Measurements from ENCODE around the gene ING1.
A peak's percentile ranks its signal among the peaks of the same experiment; 100 is the strongest.
"Not testable (repeated sequence)": the region's sequence is repeated elsewhere in the genome, so short reads cannot be mapped to it uniquely, and the experiment has no call there.

The ING1 gene, protein sequence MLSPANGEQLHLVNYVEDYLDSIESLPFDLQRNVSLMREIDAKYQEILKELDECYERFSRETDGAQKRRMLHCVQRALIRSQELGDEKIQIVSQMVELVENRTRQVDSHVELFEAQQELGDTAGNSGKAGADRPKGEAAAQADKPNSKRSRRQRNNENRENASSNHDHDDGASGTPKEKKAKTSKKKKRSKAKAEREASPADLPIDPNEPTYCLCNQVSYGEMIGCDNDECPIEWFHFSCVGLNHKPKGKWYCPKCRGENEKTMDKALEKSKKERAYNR

DNA sequence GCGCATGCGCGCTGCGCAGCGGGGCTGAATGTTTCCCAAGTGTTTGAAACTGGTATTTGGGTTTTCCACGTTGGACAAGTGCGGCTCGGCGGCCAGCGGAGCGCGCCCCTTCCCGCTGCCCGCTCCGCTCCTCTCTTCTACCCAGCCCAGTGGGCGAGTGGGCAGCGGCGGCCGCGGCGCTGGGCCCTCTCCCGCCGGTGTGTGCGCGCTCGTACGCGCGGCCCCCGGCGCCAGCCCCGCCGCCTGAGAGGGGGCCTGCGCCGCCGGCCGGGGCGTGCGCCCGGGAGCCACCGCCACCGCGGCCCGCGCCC is at the start of gene ING1:
Gene ING1, plus strand, starts transcription at position 59 of the 311 bp plus-strand sequence. CDS start 450 bp downstream, outside the sequence.
- peak within 1 kb of the TSS; percentile 92 for H3K27ac ChIP-seq
- TF ChIP-seq ZFX (IDR thresholded peaks at IDR 0.05), result no peak; the same call in 1 of the 2 replicates

DNA sequence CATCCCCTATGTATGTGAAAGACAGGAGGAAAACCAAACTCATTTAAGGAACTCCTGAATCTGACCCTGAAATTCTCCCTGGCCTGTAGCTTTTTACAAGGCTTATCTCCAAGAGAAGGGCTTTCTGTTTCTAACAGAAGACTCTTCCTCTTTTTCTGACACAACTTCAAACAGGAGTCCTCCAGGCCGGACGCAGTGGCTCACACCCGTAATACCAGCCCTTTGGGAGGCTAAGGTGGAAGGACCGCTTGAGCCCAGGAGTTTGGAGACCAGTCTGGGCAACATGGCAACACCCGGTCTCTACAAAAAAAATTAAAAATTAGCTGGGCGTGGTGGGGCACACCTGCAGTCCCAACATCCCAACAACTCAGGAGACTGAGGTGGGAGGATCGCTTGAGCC is 49.5 kb upstream of the ING1 start:
- TF ChIP-seq, protein P1, sequence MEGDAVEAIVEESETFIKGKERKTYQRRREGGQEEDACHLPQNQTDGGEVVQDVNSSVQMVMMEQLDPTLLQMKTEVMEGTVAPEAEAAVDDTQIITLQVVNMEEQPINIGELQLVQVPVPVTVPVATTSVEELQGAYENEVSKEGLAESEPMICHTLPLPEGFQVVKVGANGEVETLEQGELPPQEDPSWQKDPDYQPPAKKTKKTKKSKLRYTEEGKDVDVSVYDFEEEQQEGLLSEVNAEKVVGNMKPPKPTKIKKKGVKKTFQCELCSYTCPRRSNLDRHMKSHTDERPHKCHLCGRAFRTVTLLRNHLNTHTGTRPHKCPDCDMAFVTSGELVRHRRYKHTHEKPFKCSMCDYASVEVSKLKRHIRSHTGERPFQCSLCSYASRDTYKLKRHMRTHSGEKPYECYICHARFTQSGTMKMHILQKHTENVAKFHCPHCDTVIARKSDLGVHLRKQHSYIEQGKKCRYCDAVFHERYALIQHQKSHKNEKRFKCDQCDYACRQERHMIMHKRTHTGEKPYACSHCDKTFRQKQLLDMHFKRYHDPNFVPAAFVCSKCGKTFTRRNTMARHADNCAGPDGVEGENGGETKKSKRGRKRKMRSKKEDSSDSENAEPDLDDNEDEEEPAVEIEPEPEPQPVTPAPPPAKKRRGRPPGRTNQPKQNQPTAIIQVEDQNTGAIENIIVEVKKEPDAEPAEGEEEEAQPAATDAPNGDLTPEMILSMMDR (conservative IDR thresholded peaks at IDR 0.05), result no peak
- no peak for TF ChIP-seq ZFX (IDR thresholded peaks at IDR 0.05)
- H3K27ac ChIP-seq, result no peak overlapping the region

DNA sequence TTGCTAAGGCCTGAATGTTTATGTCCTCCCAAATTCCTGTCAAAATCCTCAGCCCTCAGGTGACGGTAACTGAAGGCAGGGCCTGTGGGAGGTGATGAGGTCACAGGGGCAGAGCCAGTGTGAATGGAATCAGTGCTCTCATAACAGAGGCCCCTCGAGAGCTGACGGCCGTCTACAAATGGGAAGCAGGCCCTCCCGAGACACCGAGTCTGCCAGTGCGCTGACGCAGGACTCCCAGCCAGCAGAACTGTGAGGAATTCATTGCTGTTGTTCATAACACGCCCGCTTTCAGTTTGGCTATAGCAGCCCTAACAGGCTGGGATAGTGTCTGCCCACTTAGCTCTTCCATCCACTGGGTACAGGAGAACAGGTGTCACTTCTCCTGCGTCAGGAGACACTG is 48.8 kb upstream of the ING1 start:
- no peak for TF ChIP-seq ZFX (IDR thresholded peaks at IDR 0.05)
- TF ChIP-seq, protein P1 (conservative IDR thresholded peaks at IDR 0.05), result no peak
- H3K27ac ChIP-seq, result no peak overlapping the region

DNA sequence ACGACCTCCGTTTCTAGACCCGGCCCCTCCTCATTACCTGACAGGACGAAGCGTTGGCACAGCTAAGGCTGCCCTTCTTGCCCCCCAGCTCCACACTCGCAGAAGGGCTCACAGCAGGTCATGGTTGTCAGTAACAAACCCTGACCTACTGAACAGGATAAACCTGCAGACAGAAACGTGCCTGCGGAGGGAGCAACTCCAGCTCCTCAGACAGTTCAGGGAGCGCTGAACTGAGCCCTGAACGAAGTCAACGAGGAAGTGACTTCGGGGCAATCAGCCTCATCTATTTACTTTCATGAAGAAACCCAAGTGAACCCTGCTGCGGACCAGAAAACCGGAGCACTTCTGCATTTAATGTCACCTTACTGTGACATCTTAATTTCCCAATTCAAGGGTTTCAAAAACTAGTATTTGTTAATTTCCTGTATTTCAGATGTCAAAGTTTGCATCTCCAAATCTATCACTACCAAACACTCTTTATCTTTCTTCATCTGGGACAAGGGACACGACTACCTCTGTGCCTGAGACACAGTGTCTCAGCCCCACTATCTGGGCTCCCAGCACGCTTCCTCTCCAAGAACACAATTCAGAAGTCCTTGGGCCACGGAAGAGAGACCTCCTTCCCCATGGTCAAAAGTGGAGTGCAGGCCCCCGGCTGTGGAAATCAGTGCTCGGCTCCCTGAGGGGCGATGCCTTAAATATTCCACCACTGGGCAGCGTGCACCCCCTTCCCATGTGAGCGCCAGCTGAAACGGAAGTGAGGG is 47.8 kb upstream of the ING1 start:
- no peak overlapping the region for H3K27ac ChIP-seq
- TF ChIP-seq ZFX (IDR thresholded peaks at IDR 0.05), result no peak
- TF ChIP-seq, protein P1 (conservative IDR thresholded peaks at IDR 0.05), result no peak

DNA sequence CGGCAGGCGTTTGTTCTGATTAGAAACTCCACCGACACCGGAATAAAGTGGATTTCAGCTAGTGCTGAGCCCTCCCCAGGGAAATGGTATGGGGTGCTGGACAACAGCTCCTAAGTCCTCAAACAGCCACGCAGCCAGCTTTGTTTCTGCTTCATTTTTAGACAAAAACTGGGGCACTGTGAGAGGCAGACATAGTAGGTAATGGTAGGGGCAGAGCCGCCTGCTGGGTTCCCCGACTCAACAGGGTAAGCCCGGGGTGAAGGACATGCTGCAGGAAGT is 47.3 kb upstream of the ING1 start:
- no peak overlapping the region for H3K27ac ChIP-seq
- TF ChIP-seq, protein P1 (conservative IDR thresholded peaks at IDR 0.05), result no peak
- no peak for TF ChIP-seq ZFX (IDR thresholded peaks at IDR 0.05)

DNA sequence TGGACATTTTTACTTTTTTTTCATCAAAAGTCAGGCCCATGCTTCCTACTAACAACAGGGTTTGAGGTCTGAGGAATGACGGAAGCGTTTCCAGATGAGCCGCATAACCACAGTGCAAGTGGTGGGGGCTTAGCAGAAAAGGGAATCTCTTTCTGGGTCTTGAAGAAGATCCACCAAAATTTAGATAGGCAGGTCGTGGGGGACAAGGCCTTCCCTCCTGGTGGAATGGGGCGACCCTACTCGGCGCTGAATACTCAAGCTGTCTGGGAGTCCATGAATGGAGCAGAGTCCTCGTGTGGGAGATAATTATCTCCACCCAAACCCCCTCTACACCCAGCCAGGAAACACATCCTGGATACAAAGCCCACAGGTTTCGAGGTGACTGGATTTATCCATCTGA is 44.5 kb upstream of the ING1 start:
- no peak overlapping the region for H3K27ac ChIP-seq
- TF ChIP-seq, protein P1 (conservative IDR thresholded peaks at IDR 0.05), result no peak
- TF ChIP-seq ZFX (IDR thresholded peaks at IDR 0.05), result no peak

DNA sequence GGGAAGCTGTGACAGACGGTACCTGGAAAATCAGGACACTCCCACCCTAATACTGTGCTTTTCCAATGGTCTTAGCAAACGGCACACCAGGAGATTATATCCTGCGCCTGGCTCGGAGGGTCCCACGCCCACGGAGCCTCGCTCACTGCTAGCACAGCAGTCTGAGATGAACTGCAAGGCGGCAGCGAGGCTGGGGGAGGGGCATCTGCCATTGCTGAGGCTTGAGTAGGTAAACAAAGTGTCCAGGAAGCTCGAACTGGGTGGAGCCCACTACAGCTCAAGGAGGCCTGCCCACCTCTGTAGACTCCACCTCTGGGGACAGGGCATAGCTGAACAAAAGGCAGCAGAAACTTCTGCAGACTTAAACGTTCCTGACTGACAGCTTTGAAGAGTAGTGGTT is 43.7 kb upstream of the ING1 start:
- H3K27ac ChIP-seq, result not testable (repeated sequence)

DNA sequence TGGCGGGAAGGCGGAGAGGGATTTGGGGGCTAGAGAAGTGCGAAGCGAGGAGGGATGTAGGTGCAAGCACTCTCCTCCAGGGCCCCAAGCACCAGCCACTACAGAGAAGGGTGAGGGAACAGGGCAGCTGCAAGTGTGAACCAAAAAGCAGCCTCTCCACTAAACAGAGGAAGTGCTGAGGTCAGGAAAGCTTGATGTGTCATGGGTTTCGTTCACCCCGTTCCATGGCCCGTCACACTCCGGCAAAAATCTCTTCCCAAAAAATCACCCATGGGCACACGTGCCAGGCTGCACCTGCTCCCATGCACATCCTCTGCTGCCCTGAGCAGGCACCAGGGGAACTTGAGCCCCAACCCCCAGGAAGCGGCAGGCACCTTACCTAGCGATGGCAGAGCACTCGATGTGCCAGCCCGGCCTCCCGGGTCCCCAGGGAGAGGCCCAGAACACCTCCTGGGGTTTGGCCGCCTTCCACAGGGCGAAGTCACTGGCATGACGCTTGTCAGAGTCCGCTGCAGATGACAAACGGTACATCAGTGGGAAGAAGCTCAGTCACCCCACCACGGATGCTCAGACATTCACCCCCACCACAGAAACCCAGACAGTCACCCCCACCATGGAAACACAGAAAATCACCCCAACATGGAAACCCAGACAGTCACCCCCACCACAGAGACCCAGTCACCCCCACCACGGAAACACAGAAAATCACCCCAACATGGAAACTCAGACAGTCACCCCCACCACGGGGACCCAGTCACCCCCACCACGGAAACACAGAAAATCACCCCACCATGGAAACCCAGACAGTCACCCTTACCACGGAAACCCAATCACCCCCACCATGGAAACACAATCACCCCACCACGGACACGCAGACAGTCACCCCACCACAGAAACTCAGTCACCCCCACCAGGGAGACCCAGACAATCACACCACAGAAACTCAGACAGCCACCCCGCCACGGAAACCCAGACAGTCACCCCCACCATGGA is 36.6 kb upstream of the ING1 start:
- H3K27ac ChIP-seq, result no peak overlapping the region
- TF ChIP-seq, protein P1 (conservative IDR thresholded peaks at IDR 0.05), result no peak
- TF ChIP-seq ZFX (IDR thresholded peaks at IDR 0.05), result no peak
